Measurements from ENCODE around the gene MCHR1.
"Not testable (repeated sequence)": the region's sequence is repeated elsewhere in the genome, so short reads cannot be mapped to it uniquely, and the experiment has no call there.

MCHR1 gene

DNA sequence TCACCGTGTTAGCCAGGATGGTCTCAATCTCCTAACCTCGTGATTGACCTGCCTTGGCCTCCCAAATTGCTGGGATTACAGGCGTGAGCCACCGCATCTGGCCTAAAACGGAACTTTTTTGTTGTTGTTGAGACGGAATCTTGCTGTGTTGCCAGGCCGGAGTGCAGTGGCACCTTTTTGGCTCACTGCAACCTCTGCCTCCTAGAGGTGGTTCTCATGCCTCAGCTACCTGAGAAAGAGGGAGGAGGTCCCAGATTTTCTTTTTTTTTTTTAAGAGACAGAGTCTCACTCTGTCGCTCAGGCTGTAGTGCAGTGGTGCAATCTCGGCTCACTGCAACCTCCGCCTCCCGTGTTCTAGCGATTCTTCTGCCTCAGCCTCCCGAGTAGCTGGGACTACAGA is 7.9 kb upstream of the MCHR1 start:
- CTCF ChIA-PET, result interaction anchor here (0.6 kb wide), 2 partner anchors 7 to 1441 kb away, joined by 3 to 6 read pairs; no protein-coding TSS in a partner anchor
- DNase-seq (ENCODE audit: extremely low spot score), result no peak
- no peak for TF ChIP-seq NFRKB (IDR thresholded peaks at IDR 0.05)
- no peak for TF ChIP-seq SUZ12 (IDR thresholded peaks at IDR 0.05)
- TF ChIP-seq FOXA1 (IDR thresholded peaks at IDR 0.05), result no peak
- no peak for TF ChIP-seq TARDBP (IDR thresholded peaks at IDR 0.05)
- TF ChIP-seq HDGF (IDR thresholded peaks at IDR 0.05; ENCODE audit: borderline replicate concordance), result no peak
- no peak for TF ChIP-seq FOXM1 (IDR thresholded peaks at IDR 0.05; ENCODE audit: borderline replicate concordance)
- no peak for TF ChIP-seq L3MBTL2 (conservative IDR thresholded peaks at IDR 0.05)
- TF ChIP-seq ARNT (IDR thresholded peaks at IDR 0.05), result no peak
- TF ChIP-seq LEF1 (IDR thresholded peaks at IDR 0.05; ENCODE audit: borderline replicate concordance), result no peak
- TF ChIP-seq, protein P1, sequence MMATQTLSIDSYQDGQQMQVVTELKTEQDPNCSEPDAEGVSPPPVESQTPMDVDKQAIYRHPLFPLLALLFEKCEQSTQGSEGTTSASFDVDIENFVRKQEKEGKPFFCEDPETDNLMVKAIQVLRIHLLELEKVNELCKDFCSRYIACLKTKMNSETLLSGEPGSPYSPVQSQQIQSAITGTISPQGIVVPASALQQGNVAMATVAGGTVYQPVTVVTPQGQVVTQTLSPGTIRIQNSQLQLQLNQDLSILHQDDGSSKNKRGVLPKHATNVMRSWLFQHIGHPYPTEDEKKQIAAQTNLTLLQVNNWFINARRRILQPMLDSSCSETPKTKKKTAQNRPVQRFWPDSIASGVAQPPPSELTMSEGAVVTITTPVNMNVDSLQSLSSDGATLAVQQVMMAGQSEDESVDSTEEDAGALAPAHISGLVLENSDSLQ (IDR thresholded peaks at IDR 0.05), result no peak
- TF ChIP-seq ELF4 (IDR thresholded peaks at IDR 0.05), result no peak
- no peak for TF ChIP-seq FOXK2 (IDR thresholded peaks at IDR 0.05)
- no peak for TF ChIP-seq ZNF384 (IDR thresholded peaks at IDR 0.05)
- TF ChIP-seq BHLHE40 (IDR thresholded peaks at IDR 0.05; ENCODE audit: borderline replicate concordance), result no peak
- TF ChIP-seq SP1 (IDR thresholded peaks at IDR 0.05), result no peak
- POLR2A ChIA-PET, result no interaction called here

DNA sequence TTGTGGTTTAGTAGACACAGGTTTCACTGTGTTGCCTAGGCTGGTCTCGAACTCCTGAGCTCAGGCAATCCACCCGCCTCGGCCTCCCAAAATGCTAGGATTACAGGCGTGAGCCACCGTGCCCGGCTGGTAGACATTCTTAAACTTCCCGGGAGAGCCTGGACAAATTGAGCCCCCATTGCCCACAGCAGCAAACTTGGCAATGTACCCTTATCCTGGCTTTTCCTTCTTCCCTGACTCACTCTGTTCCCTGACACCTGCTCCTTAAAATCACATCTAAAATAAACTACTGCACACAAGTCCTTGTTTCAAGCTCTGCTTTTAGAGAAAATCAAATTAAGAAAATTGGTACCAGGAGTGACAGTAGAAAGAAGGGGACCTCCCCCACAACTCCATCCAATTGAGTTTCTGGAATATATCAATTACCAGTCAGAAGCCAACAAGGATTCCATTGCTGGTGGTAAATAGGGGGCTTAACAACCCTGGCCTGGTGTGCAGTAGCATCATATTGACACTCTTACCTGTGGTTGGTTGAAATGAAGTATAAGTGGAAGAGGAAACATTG is 7.4 kb upstream of the MCHR1 start:
- POLR2A ChIA-PET, result no interaction called here
- CTCF ChIA-PET, result interaction anchor here (0.6 to 1.0 kb wide), 3 partner anchors 8 to 1441 kb away, joined by 3 to 6 read pairs (median 3); no protein-coding TSS in a partner anchor
- DNase-seq (ENCODE audit: extremely low spot score), result no peak
- TF ChIP-seq LEF1 (IDR thresholded peaks at IDR 0.05; ENCODE audit: borderline replicate concordance), result no peak
- TF ChIP-seq L3MBTL2 (conservative IDR thresholded peaks at IDR 0.05), result no peak
- no peak for TF ChIP-seq ELF4 (IDR thresholded peaks at IDR 0.05)

DNA sequence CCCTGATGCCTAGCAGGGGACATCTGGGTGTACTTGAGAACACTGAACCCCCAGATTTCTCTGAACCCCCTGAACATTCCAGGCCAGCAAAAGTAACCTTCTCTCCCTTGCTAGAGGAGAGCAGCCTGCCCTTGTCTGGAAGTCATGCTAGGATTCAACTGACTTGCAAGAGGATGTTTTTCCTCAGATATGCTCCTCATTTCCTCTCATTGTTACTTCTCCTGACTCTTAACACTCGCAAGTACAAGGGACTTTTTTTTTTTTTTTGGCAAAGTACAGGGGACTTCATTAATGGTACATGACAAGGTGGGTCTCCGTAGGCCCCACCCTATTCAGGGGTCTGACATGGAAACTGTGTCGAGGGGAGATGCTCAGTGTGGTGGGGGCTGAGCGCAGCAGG is 6.3 kb upstream of the MCHR1 start:
- no peak for DNase-seq (ENCODE audit: extremely low spot score)
- no peak for TF ChIP-seq L3MBTL2 (conservative IDR thresholded peaks at IDR 0.05)
- no peak for TF ChIP-seq LEF1 (IDR thresholded peaks at IDR 0.05; ENCODE audit: borderline replicate concordance)
- no peak for TF ChIP-seq SP1 (IDR thresholded peaks at IDR 0.05)
- ChIA-PET CTCF (no interaction called here), POLR2A (no interaction called here)

DNA sequence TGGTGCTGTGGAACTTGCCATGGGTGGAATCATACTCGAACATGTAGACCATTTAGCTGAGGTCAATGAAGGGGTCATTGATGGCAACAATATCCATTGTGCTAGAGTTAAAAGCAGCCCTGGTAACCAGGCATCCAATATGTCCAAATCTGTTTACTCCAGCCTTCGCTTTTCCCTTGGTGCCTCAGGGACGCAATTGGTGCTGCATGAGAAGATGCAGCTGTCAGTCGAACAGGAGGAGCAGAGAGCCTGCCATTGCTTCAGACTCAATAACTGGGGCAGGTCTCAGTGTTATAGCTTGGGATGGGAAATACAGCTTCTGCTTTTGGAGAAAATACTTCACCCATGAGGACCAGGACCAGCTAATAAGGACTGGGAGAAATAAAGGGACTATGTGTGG is 5.0 kb upstream of the MCHR1 start:
- ChIA-PET POLR2A (no interaction called here), CTCF (interaction anchor here (1.0 to 1.2 kb wide), 2 partner anchors 8 to 20 kb away, joined by 3 read pairs; no protein-coding TSS in a partner anchor)
- DNase-seq (ENCODE audit: extremely low spot score), result no peak
- TF ChIP-seq NFRKB (IDR thresholded peaks at IDR 0.05) (no peak), FOXK2 (IDR thresholded peaks at IDR 0.05) (no peak), ELF4 (IDR thresholded peaks at IDR 0.05) (no peak), BHLHE40 (IDR thresholded peaks at IDR 0.05; ENCODE audit: borderline replicate concordance) (no peak), SP1 (IDR thresholded peaks at IDR 0.05) (no peak)

DNA sequence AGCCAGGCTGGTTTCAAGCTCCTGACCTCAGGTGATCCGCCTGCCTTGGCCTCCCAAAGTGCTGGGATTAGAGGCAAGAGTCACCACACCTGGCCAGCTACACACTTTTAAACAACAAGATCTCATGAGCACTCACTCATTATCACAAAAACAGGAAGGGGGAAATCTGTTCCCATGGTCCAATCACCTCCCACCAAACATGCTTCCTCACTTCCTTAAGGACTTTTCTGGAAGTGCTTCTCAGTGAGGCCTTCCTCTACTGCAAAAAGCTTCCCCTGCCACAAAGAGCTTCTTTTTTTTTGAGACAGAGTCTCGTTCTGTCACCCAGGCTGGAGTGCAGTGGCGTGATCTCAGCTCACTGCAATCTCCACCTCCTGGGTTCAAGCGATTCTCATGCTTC is 3.1 kb upstream of the MCHR1 start:
- DNase-seq (ENCODE audit: extremely low spot score), result not testable (repeated sequence)
- POLR2A ChIA-PET, result interaction anchor here (1.7 kb wide), 1 partner anchor 24 kb away, joined by 5 read pairs; no protein-coding TSS in a partner anchor
- CTCF ChIA-PET, result interaction anchor here (0.5 kb wide), 1 partner anchor 144 kb away, joined by 3 read pairs; no protein-coding TSS in a partner anchor

DNA sequence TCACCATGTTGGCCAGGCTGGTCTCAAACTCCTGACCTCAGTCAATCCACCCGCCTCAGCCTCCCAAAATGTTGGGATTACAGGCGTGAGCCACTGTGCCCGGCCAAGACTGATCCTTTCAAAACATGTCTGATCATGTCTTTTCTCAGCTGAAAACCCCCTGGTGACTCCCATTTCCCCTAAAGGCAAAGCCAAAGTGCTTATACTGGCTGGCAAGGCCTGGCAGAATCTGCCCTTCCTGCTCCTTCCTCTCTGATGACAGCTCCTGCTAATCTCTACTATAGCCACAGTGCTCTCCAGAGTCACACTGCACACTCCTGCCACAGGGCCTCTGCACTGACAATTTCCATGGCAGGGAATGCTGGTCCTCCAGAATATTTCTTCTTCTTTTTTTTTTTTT is 2.6 kb upstream of the MCHR1 start:
- CTCF ChIA-PET, result no interaction called here
- POLR2A ChIA-PET, result interaction anchor here (1.7 kb wide), 1 partner anchor 24 kb away, joined by 5 read pairs; no protein-coding TSS in a partner anchor
- DNase-seq (ENCODE audit: extremely low spot score), result no peak
- TF ChIP-seq CTBP1 (IDR thresholded peaks at IDR 0.05; ENCODE audit: borderline replicate concordance) (no peak), LEF1 (IDR thresholded peaks at IDR 0.05; ENCODE audit: borderline replicate concordance) (no peak), FOXM1 (IDR thresholded peaks at IDR 0.05; ENCODE audit: borderline replicate concordance) (no peak), TARDBP (IDR thresholded peaks at IDR 0.05) (no peak), ELF4 (IDR thresholded peaks at IDR 0.05) (no peak), HDGF (IDR thresholded peaks at IDR 0.05; ENCODE audit: borderline replicate concordance) (no peak), SP1 (IDR thresholded peaks at IDR 0.05) (no peak), FOXK2 (IDR thresholded peaks at IDR 0.05) (no peak), ZNF384 (IDR thresholded peaks at IDR 0.05) (no peak), L3MBTL2 (conservative IDR thresholded peaks at IDR 0.05) (no peak), NFRKB (IDR thresholded peaks at IDR 0.05) (no peak), BHLHE40 (IDR thresholded peaks at IDR 0.05; ENCODE audit: borderline replicate concordance) (no peak), SUZ12 (IDR thresholded peaks at IDR 0.05) (no peak), FOXA1 (IDR thresholded peaks at IDR 0.05) (no peak), ARNT (IDR thresholded peaks at IDR 0.05) (no peak)
- TF ChIP-seq, protein P1 (IDR thresholded peaks at IDR 0.05), result no peak

DNA sequence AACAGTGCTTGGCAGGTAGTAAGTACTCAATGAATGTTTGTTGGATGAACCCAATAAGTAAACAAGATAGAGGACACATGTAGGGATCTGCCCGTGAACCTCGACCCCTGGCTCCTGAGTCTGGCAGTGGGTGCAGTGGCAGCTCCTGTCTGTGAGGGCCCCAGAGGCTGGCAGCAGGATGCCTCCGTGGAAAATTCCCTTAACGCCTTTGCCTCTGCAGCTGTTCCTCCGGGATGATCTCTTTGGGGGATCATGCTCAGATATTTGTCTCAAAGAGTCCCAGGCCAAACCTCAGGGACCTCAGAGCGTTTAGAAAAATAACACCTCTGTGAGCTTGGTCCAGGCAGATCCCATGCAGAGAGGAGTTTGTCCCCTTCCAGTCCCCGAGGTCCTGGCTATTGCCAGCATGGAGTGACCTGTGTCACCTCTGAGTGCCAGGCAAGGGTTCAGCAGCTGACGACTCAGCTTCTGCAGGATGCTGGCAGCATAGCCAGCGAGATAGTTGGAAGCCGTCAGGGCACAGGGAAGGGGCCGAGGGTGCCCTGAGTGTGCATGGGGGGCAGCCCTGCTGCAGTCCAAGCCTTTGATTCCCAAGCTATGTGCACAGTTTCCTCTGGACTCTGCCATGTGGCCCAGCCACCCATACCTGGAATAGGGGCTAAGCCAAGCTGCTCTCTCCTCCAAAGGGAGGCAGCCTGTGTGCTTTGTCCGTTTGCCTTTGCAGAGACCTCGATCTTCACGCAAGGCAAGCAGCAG is 613 bp upstream of the MCHR1 start:
- POLR2A ChIA-PET, result interaction anchor here (1.6 kb wide), 1 partner anchor 27 kb away, joined by 4 read pairs; no protein-coding TSS in a partner anchor
- no peak for DNase-seq (ENCODE audit: extremely low spot score)
- TF ChIP-seq, protein P1 (IDR thresholded peaks at IDR 0.05), result no peak
- TF ChIP-seq SUZ12 (IDR thresholded peaks at IDR 0.05) (no peak), HDGF (IDR thresholded peaks at IDR 0.05; ENCODE audit: borderline replicate concordance) (no peak), NFRKB (IDR thresholded peaks at IDR 0.05) (no peak), SP1 (IDR thresholded peaks at IDR 0.05) (no peak)
- CTCF ChIA-PET, result interaction anchor here (1.8 kb wide), 1 partner anchor 242 kb away, joined by 6 read pairs; no protein-coding TSS in a partner anchor

Measured in HEK293T (cell line).